HFF-Myc (cell line): Measurements from ENCODE around the gene CLUH.

Experiments
- DNase-seq: peaks from one replicate; pipeline ENCODE4 v3.0.0-alpha.2; 2011; ENCODE audit warnings: low read depth; ENCODE audit errors: extremely low read depth
- H3K4me3 ChIP-seq: replicated peaks from 2 replicates; pipeline ENCODE4 v1.5.1; 2011; ENCODE audit warnings: low read depth, mild to moderate bottlenecking, control low read depth, low read length
- CTCF ChIP-seq: IDR thresholded peaks from 2 replicates; pipeline ENCODE4 v1.5.1; 2012; ENCODE audit warnings: mild to moderate bottlenecking, low read depth, low read length, control low read depth; ENCODE audit errors: missing control alignments

CLUH gene

GRCh38 chr17:2697611-2698162 lies 13.9 kb downstream of the CLUH start:
- no peak for DNase-seq
- H3K4me3 ChIP-seq = no peak overlapping the region
- TF ChIP-seq CTCF = no peak

GRCh38 chr17:2695961-2696760 lies 15.4 kb downstream of the CLUH start:
- no peak overlapping the region for H3K4me3 ChIP-seq
- no peak for TF ChIP-seq CTCF
- no peak for DNase-seq

GRCh38 chr17:2695243-2695960 lies 16.2 kb downstream of the CLUH start:
- no peak for DNase-seq
- H3K4me3 ChIP-seq = no peak overlapping the region
- no peak for TF ChIP-seq CTCF

- H3K4me3 ChIP-seq = no peak overlapping the region
- DNase-seq = no peak
- TF ChIP-seq CTCF = no peak
Measured at GRCh38 chr17:2694381-2695242, 17.0 kb downstream of the CLUH start.

GRCh38 chr17:2693561-2694380 lies 17.8 kb downstream of the CLUH start:
- no peak for TF ChIP-seq CTCF
- H3K4me3 ChIP-seq = no peak overlapping the region
- DNase-seq = no peak

GRCh38 chr17:2692781-2693135 lies 18.8 kb downstream of the CLUH start:
- TF ChIP-seq CTCF = no peak
- DNase-seq = no peak
- no peak overlapping the region for H3K4me3 ChIP-seq
